Cerebellar cortex (tissue), 1 donor: ENCODE measurements around the gene TMCO4.

Source experiments
- DNase-seq: peaks from one replicate; pipeline ENCODE4 v3.0.0-alpha.2; 2015; ENCODE audit warnings: low spot score

Gene TMCO4

GRCh38 chr1:19684677-19685076 lies 115.0 kb downstream of the TMCO4 start:
- no peak for DNase-seq

GRCh38 chr1:19683351-19683750 lies 116.4 kb downstream of the TMCO4 start:
- no peak for DNase-seq

- DNase-seq: no peak
Observed at GRCh38 chr1:19682901-19683300, 116.8 kb downstream of the TMCO4 start.

- no peak for DNase-seq
Observed at GRCh38 chr1:19682257-19682656, 117.5 kb downstream of the TMCO4 start.

GRCh38 chr1:19680644-19681043 lies 119.1 kb downstream of the TMCO4 start:
- no peak for DNase-seq

GRCh38 chr1:19679691-19680090 lies 120.0 kb downstream of the TMCO4 start:
- no peak for DNase-seq

GRCh38 chr1:19678931-19679453 lies 120.7 kb downstream of the TMCO4 start:
- no peak for DNase-seq

- DNase-seq: no peak
Observed at GRCh38 chr1:19678493-19678892, 121.2 kb downstream of the TMCO4 start.

GRCh38 chr1:19676438-19676922 lies 123.2 kb downstream of the TMCO4 start:
- peak; percentile 15 for DNase-seq

GRCh38 chr1:19675797-19676196 lies 123.9 kb downstream of the TMCO4 start:
- no peak for DNase-seq

GRCh38 chr1:19672237-19672636 lies 127.5 kb downstream of the TMCO4 start:
- DNase-seq: no peak

GRCh38 chr1:19670787-19671186 lies 128.9 kb downstream of the TMCO4 start:
- no peak for DNase-seq

- no peak for DNase-seq
Observed at GRCh38 chr1:19668888-19669287, 130.8 kb downstream of the TMCO4 start.

GRCh38 chr1:19665496-19666465 lies 133.9 kb downstream of the TMCO4 start:
- no peak for DNase-seq

GRCh38 chr1:19665186-19665495 lies 134.6 kb downstream of the TMCO4 start:
- DNase-seq: no peak

- DNase-seq: no peak
Observed at GRCh38 chr1:19664453-19665185, 135.1 kb downstream of the TMCO4 start, which contains the start of gene HTR6. HTR6 (plus strand) TSS chr1:19664875; CDS start chr1:19665754, 879 bp downstream.

GRCh38 chr1:19662313-19662712 lies 137.4 kb downstream of the TMCO4 start:
- no peak for DNase-seq

- DNase-seq: peak; percentile 51
Observed at GRCh38 chr1:19661721-19662228, 137.9 kb downstream of the TMCO4 start.

GRCh38 chr1:19658186-19658585 lies 141.5 kb downstream of the TMCO4 start:
- DNase-seq: no peak

- DNase-seq: no peak
Observed at GRCh38 chr1:19657511-19657910, 142.2 kb downstream of the TMCO4 start.

- DNase-seq: no peak
Observed at GRCh38 chr1:19656780-19657466, 142.8 kb downstream of the TMCO4 start.
